GM12878 (cell line): Measurements from ENCODE around the gene OGFR. TPM values are rescaled to one million over a fixed set of nuclear protein-coding genes. Genes with fewer than 3 reads are reported as not detected.

ENCODE experiments used
- EP300 ChIP-seq, 2 experiments: fragments of 150-350 bp in 1 of 2; IDR thresholded peaks; 2 replicates each; pipeline ENCODE4 v1.6.1; 2011 to 2012; ENCODE audit warnings: low read depth in 2 of 2, low read length in 2 of 2, borderline replicate concordance in 1 of 2, improper control_type of control experiment in 1 of 2, inconsistent platforms in 1 of 2; ENCODE audit not compliant: control insufficient read depth in 1 of 2
- FOS ChIP-seq: IDR thresholded peaks from 3 replicates; pipeline ENCODE4 v1.6.1; 2011; ENCODE audit warnings: borderline replicate concordance; ENCODE audit not compliant: insufficient read length; ENCODE audit errors: extremely low read depth
- GABPA ChIP-seq: IDR thresholded peaks from 2 replicates; pipeline ENCODE4 v1.6.1; 2014; ENCODE audit warnings: antibody characterized with exemption, low read depth, mild to moderate bottlenecking, inconsistent platforms
- HDAC2 ChIP-seq: fragments of 200-600 bp; sonication (generic); IDR thresholded peaks from 2 replicates; pipeline ENCODE4 v1.6.1; 2017
- PBX3 ChIP-seq: IDR thresholded peaks from 2 replicates; pipeline ENCODE4 v1.6.1; 2011; ENCODE audit warnings: mild to moderate bottlenecking, low read depth, low read length, moderate library complexity; ENCODE audit not compliant: insufficient replicate concordance
- RBBP5 ChIP-seq: fragments of 200-600 bp; sonication (generic); conservative IDR thresholded peaks from 2 replicates; pipeline ENCODE4 v1.6.1; 2016
- REST ChIP-seq: IDR thresholded peaks from 2 replicates; pipeline ENCODE4 v1.6.1; 2012; ENCODE audit warnings: mild to moderate bottlenecking, low read depth, low read length
- SIN3A ChIP-seq: IDR thresholded peaks from 2 replicates; pipeline ENCODE4 v1.6.1; 2012; ENCODE audit warnings: low read depth, low read length, improper control_type of control experiment
- WRNIP1 ChIP-seq: IDR thresholded peaks from 2 replicates; pipeline ENCODE4 v1.6.1; 2011; ENCODE audit warnings: low read depth, low read length, improper control_type of control experiment, borderline replicate concordance
- ZNF592 ChIP-seq: fragments of 450-650 bp; IDR thresholded peaks from 2 replicates; pipeline ENCODE4 v1.6.1; 2017; ENCODE audit warnings: mild to moderate bottlenecking, moderate library complexity
- polyA plus RNA-seq, 11 experiments: library from polyadenylated mRNA; depleted of rRNA in 4 of 11; unstranded in 6 of 11; stranded (reverse) in 5 of 11; fragments of >200 nt; fragmentation: Nextera tagmentation in 4 of 11; fragmentation: Illumina TruSeq in 1 of 11; extraction: Ambion mirVana in 4 of 11; extraction: Trizol in 1 of 11; gene quantifications; 1 replicate in 1 of 11; 2 replicates in 10 of 11; pipeline versions ENCODE4 v1.2.1 to v1.2.3, GENCODE V29; 2011 to 2016; ENCODE audit warnings: inconsistent platforms in 2 of 11, missing spikeins in 2 of 11, low read depth in 1 of 11
- total RNA-seq, 4 experiments: library from RNA; depleted of rRNA in 3 of 4; stranded (reverse); fragments of >200 nt in 3 of 4; fragmentation: Illumina TruSeq in 1 of 4; extraction: Trizol in 1 of 4; gene quantifications; 2 replicates each; pipeline versions ENCODE4 v1.2.1 to v1.2.3, GENCODE V29; 2013 to 2021

Gene OGFR
- total and polyA plus RNA-seq, 10 of the 15 experiments (the other 5 are each of a cell fraction or from before 2014, with no cell fraction given) = 0.72 to 62.1 (median 27.3) TPM

GRCh38 chr20:62764156-62764935, 40.3 kb upstream of the OGFR start (continued):
- no peak for TF ChIP-seq ZNF592
- no peak for TF ChIP-seq FOS
- TF ChIP-seq WRNIP1 = no peak
- TF ChIP-seq SIN3A = no peak
- TF ChIP-seq EP300 (IDR thresholded peaks at IDR 0.05; ENCODE audit: borderline replicate concordance in 1 of 2, control insufficient read depth in 1 of 2, low read depth in 2 of 2, low read length in 2 of 2) = no peak
- no peak for TF ChIP-seq GABPA
- no peak for TF ChIP-seq HDAC2
- TF ChIP-seq REST = no peak
- no peak for TF ChIP-seq PBX3
- no peak for TF ChIP-seq RBBP5
